Mesothelial cell of epicardium (in vitro differentiated cells): Measurements from ENCODE around the gene FASN. TPM values are rescaled to one million over a fixed set of nuclear protein-coding genes. Genes with fewer than 3 reads are reported as not detected.

ENCODE experiments used
- DNase-seq, 2 experiments: peaks; one replicate each; pipeline ENCODE4 v3.0.0; 2021; ENCODE audit warnings: low spot score in 2 of 2; ENCODE audit not compliant: unreplicated experiment in 2 of 2
- H3K27ac Mint-ChIP-seq: 2 replicates; pipeline ENCODE4 v1.8.0; 2021; ENCODE audit warnings: mixed read lengths
- H3K27me3 Mint-ChIP-seq: 2 replicates; pipeline ENCODE4 v1.8.0; 2021; ENCODE audit warnings: low read depth, mixed read lengths
- H3K36me3 Mint-ChIP-seq: 2 replicates; pipeline ENCODE4 v1.8.0; 2021; ENCODE audit warnings: mixed read lengths
- H3K4me1 Mint-ChIP-seq: 2 replicates; pipeline ENCODE4 v1.8.0; 2021; ENCODE audit warnings: mixed read lengths
- H3K4me3 Mint-ChIP-seq: 2 replicates; pipeline ENCODE4 v1.8.0; 2021; ENCODE audit warnings: mild to moderate bottlenecking, moderate library complexity, mixed read lengths
- H3K9me3 Mint-ChIP-seq: 2 replicates; pipeline ENCODE4 v1.8.0; 2021; ENCODE audit warnings: mixed read lengths
- total RNA-seq: library from RNA; stranded (reverse); gene quantifications from 3 replicates; pipeline ENCODE4 v1.2.1, GENCODE V29; 2021
- TF ChIP-seq, protein P1 (sequence below): fragments of 200-600 bp; sonication (generic); IDR thresholded peaks from one replicate; pipeline ENCODE4 v1.5.0; 2021; ENCODE audit warnings: antibody characterized with exemption; ENCODE audit not compliant: unreplicated experiment

The FASN gene
- total RNA-seq, 1 donor from 2014 or later: 227 TPM

DNA sequence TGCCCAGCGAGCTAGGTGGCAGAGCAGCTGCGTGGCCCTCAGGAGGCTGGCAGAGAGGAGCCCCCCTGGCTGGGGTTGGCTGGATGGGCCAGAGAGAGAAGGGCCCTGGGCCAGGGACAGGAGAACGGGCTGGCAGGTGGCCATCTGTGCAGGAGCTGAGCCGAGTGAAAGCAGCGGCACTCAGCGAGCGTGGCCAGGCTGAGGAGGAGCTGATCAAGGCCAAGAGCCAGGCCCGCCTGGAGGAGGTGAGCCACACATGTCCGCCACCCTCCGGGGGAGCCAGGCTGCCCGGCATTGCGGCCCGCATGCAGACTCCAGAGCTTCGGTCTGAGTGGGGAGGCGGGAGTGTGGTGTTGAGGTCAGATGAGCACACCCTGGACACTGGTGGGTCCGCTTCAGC lies 68.6 kb downstream of the FASN start:
- DNase-seq: no peak
- H3K4me1 Mint-ChIP-seq: peaks cover 9% of the 10 kb centered on the region
- TF ChIP-seq, protein P1, sequence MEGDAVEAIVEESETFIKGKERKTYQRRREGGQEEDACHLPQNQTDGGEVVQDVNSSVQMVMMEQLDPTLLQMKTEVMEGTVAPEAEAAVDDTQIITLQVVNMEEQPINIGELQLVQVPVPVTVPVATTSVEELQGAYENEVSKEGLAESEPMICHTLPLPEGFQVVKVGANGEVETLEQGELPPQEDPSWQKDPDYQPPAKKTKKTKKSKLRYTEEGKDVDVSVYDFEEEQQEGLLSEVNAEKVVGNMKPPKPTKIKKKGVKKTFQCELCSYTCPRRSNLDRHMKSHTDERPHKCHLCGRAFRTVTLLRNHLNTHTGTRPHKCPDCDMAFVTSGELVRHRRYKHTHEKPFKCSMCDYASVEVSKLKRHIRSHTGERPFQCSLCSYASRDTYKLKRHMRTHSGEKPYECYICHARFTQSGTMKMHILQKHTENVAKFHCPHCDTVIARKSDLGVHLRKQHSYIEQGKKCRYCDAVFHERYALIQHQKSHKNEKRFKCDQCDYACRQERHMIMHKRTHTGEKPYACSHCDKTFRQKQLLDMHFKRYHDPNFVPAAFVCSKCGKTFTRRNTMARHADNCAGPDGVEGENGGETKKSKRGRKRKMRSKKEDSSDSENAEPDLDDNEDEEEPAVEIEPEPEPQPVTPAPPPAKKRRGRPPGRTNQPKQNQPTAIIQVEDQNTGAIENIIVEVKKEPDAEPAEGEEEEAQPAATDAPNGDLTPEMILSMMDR: no peak
- no peak overlapping the region for H3K27ac Mint-ChIP-seq
- H3K9me3 Mint-ChIP-seq: no peaks in the 10 kb centered on the region
- no peaks in the 10 kb centered on the region for H3K27me3 Mint-ChIP-seq
- H3K4me3 Mint-ChIP-seq: peak overlapping the region; percentile 55
- peaks cover 3% of the 10 kb centered on the region for H3K36me3 Mint-ChIP-seq

DNA sequence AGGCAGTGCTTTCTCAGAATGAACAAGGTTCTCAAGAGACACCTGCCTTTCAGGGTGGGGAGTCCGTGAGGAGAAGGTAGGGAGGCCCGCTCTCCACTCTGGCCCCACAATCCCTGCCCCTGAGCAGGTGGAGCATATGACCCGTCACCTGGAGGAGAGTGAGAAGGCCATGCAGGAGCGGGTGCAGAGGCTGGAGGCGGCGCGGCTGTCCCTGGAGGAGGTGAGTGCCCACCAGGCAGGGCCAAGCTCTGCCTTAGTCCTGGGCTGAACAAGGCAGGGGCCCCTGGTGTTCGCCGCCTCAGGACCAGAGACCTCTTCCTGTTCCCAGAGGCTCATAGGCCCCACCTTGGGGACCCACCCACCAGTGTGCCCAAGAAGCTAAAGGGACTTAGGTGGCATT lies 69.1 kb downstream of the FASN start:
- peaks cover 13% of the 10 kb centered on the region for H3K4me1 Mint-ChIP-seq
- H3K9me3 Mint-ChIP-seq: no peaks in the 10 kb centered on the region
- H3K27me3 Mint-ChIP-seq: no peaks in the 10 kb centered on the region
- no peak for DNase-seq
- TF ChIP-seq, protein P1: no peak
- H3K36me3 Mint-ChIP-seq: peaks cover 3% of the 10 kb centered on the region
- no peak overlapping the region for H3K27ac Mint-ChIP-seq
- peak overlapping the region; percentile 8 for H3K4me3 Mint-ChIP-seq

Other genes with a start within 250 kb of the FASN start
- 405 to 433 TPM (median 421 TPM) in 3 replicates for gene P4HB, start 237.7 kb downstream of the FASN start, total RNA-seq
- 258 to 275 TPM (median 268 TPM) in 3 replicates for gene ARHGDIA, start 226.9 kb downstream of the FASN start, total RNA-seq
- gene ALYREF, start 206.7 kb downstream of the FASN start, total RNA-seq: 78.5 to 86.1 TPM (median 79.5 TPM) in 3 replicates
- gene ANAPC11, start 206.5 kb downstream of the FASN start, total RNA-seq: 103 to 115 TPM (median 108 TPM) in 3 replicates
- 0.75 to 1.7 TPM (median 1.2 TPM) in 3 replicates for gene NPB, start 196.0 kb downstream of the FASN start, total RNA-seq
- gene PCYT2, start 186.8 kb downstream of the FASN start, total RNA-seq: 16.8 to 20.5 TPM (median 17.5 TPM) in 3 replicates
- 18.9 to 22.6 TPM (median 21.3 TPM) in 3 replicates for gene SIRT7, start 180.1 kb downstream of the FASN start, total RNA-seq
- gene MAFG, start 170.5 kb downstream of the FASN start, total RNA-seq: 23.6 to 25.5 TPM (median 24.1 TPM) in 3 replicates
- gene PYCR1, start 160.9 kb downstream of the FASN start, total RNA-seq: 91.0 to 108 TPM (median 102 TPM) in 3 replicates
- gene MYADML2, start 151.0 kb downstream of the FASN start, total RNA-seq: not detected in 3 replicates
- 5.9 to 8.2 TPM (median 6.5 TPM) in 3 replicates for gene NOTUM, start 137.0 kb downstream of the FASN start, total RNA-seq
- gene ASPSCR1, start 120.6 kb downstream of the FASN start, total RNA-seq: 50.5 to 53.0 TPM (median 51.4 TPM) in 3 replicates
- gene CENPX, start 75.4 kb downstream of the FASN start, total RNA-seq: 40.0 to 45.5 TPM (median 40.6 TPM) in 3 replicates
- 16.9 to 18.5 TPM (median 17.9 TPM) in 3 replicates for gene LRRC45, start 74.9 kb downstream of the FASN start, total RNA-seq
- 32.6 to 34.6 TPM (median 33.6 TPM) in 3 replicates for gene RAC3, start 66.6 kb downstream of the FASN start, total RNA-seq
- gene DCXR, start 60.5 kb downstream of the FASN start, total RNA-seq: 73.5 to 80.2 TPM (median 77.6 TPM) in 3 replicates
- 53.8 to 57.3 TPM (median 55.6 TPM) in 3 replicates for gene RFNG, start 46.4 kb downstream of the FASN start, total RNA-seq
- gene GPS1, start 46.3 kb downstream of the FASN start, total RNA-seq: 104 to 113 TPM (median 105 TPM) in 3 replicates
- gene DUS1L, start 32.4 kb downstream of the FASN start, total RNA-seq: 87.3 to 94.9 TPM (median 87.9 TPM) in 3 replicates
- gene CCDC57, start 114.6 kb upstream of the FASN start, total RNA-seq: 90.4 to 92.1 TPM (median 91.5 TPM) in 3 replicates
- gene SLC16A3, start 130.8 kb upstream of the FASN start, total RNA-seq: 62.0 to 68.8 TPM (median 67.3 TPM) in 3 replicates
- 202 to 212 TPM (median 204 TPM) in 3 replicates for gene CSNK1D, start 175.5 kb upstream of the FASN start, total RNA-seq
- gene CD7, start 219.4 kb upstream of the FASN start, total RNA-seq: 0.83 to 1.4 TPM (median 1.2 TPM) in 3 replicates
- gene SECTM1, start 235.5 kb upstream of the FASN start, total RNA-seq: 5.8 to 7.0 TPM (median 7.0 TPM) in 3 replicates